Measurements from ENCODE around the gene PNP.

Gene PNP

GRCh38 chr14:20455355-20456300 lies 13.6 kb upstream of the PNP start:
- peak; percentile 71 to 72 for ATAC-seq

GRCh38 chr14:20456971-20457370 lies 12.2 kb upstream of the PNP start:
- ATAC-seq = no peak

DNA sequence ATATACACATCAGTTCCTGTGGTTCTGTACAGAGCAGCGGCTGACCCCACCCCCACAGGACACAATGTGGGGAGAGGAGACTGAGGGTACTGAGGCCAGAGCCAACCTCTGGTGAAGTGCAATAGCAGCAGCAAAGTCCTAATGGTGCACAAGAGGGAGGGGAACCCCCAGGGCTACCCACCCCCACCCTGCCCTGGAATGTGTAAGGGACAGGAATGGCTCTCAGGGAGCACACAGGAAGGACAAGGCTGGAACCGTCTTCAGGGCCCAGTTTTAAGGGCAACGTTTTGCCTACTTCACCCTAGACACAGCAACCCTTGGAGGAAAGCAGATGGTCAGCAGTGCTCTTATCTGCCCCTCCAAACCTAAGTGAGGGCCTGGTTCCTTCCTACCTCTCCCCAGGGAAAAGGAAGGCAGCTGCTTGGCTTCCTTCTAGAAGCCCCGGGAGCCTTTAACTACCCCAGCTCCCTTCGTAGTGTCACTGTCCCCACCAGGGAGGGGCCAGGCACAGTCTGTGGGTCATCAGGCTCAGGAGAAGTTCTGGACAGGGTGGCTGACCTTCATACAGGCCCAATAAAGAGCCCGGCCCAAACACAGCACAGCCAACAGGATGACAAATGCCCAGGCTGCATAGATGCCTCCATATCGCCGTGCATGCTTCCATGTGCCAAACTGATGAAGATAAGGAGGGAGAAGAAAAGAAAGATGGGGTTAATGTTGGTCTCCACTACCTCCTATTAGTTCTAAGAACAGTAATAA lies 11.0 kb upstream of the PNP start:
- ATAC-seq = no peak

DNA sequence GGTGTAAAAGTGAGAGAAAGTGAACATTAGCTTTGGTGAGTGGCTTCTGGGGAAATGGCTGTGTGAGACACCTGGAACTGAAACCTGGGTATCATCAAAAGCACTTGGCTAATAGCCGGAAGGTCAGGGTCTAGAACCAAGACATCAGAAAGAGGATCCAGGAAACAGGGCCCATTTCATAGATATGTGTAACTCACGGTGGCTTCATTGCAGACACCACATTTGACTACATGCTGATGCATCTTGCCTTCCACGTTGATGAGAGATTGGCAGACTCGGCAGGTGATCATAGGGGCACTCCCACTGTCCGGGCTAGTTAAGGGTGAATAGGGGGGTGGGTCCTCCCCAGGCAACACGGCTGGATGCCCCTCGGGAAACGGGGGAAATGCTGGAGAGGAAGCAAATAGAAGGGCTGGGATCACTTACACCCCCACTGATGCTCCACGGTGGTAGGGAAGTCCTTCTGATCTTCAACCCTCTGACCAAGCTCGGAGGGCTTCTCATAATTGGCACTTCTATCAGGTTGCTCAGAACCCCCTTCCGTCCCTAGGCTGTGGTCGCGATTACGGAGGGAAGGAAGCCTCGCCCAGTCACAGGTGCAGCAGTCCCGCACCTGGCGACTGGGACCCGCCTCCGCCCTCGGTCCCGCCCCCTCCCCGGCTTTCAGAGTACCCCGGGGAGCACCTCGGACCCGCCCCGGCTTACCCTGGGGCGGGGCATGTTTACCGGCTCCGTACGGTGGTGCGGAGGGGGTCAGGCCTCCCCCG lies 8.6 kb upstream of the PNP start:
- peak; percentile 0 to 2 for ATAC-seq

DNA sequence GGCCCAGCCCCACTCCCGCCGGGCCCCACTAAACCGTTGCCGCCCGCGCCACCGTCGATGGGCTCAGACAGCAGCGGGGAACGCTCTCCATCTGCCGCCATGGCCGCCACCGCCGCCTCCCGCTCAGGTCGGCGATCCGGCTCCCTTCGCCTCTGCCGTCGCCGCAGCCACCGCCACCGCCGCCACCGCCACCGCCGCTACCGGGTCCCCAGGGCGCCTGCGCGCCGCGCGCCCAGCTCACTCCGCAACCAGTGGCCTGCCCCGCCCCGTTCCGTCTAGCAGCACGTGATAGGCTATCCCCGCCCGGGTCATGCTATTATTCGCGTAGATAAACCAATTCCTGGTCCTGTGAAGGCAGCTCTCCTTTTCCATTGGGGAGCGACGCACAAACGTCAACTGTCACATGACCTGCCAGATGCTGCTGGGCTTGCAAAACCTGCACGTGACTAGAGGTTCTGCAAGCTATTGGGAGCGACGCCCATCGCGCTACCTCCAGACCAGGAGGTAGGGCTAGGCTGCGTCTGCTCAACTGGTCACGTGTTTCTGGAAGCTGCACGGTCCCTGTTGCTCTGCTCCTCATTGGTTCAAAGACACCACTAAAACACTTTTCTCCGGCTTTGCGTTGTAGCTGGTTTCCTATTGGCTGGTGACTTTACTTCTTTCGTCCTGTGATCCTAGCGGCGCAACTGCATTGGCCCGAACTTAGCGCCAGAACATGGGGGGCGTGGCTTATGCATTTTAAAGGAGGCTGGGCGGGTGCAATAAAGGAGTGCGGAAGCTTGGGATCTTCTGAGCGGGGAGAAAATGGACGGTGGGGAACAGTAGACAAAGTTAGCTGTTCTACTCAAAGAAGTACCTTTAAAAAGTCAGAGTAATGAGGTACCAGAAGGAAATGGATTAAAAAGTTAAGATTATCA lies 7.7 kb upstream of the PNP start, which contains the start of gene PIP4P1:
PIP4P1 (minus strand) TSS at position 210 of the 917 bp plus-strand sequence; CDS start at position 101, 109 bp downstream.
- ATAC-seq = peak; percentile 96 to 97

- no peak for ATAC-seq
These were observed 403 bp upstream of the PNP start for GRCh38 chr14:20468764-20469241.

- ATAC-seq = peak; percentile 79 to 82
These were observed 840 bp downstream of the PNP start for GRCh38 chr14:20469890-20470602.

GRCh38 chr14:20470603-20470901 lies 1.3 kb downstream of the PNP start:
- ATAC-seq = no peak

DNA sequence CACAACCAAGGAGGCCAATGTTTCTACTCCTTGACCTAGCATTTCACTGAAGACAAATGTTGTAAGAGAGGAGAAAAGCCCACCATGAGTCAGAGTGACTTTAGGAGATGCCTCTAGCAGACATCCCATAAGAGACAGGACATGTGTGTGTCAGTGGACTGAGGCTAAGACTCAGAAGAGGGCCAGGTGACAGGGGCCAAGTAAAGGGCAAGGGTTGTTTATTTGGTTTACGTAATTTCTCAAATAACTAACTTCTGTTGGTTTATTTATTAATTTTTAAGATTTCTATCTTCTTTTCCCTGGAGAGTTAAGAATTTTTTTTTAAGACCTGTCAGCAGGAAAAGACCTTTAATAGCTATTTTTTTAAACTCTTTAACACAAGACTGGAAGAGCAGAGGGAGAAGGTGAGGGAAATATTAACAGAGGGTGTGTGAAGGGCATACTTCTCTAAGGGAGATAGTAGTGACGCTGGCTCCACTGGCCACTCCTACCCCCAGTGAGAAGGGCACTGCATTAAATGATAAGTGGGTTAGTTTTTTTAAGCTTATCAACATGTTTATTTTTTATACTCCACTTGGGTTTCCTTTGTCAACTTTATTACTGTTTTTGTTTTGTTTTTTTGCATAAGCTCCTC lies 3.4 kb downstream of the PNP start:
- ATAC-seq = no peak

DNA sequence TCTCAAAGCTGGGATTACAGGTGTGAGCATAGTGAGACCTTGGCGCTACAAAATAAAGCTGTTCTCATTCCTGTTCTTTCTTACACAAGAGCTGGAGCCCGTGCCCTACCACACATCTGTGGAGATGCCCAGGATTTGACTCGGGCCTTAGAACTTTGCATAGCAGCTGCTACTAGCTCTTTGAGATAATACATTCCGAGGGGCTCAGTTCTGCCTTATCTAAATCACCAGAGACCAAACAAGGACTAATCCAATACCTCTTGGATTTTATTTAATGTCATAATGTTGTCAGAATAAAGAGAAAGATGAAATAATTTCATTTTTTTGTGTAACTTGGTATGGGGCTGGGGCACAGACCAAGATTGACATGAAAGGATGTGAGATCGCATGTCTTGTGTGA lies 7.6 kb downstream of the PNP start:
- ATAC-seq = peak in 1 of 2 donors; percentile 29

GRCh38 chr14:20477211-20477876 lies 8.1 kb downstream of the PNP start:
- peak; percentile 8 to 31 for ATAC-seq

DNA sequence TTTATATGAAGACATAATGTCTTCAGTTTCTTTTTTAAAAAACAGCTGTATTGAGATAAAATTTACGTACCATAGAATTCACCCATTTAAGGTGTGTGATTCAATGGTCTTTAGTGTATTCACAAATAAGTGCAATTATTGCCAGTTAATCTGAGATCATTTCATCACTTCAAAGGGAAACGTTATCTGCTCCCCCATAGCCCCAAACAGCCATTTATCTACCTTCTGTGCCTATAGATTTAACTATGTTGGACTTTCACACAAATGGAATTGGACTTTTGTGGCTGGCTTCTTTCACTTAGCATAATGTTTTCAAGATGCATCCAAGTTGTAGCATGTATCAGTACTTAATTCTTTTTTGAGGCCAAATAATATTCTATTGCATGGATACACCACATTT lies 9.7 kb downstream of the PNP start:
- no peak for ATAC-seq

DNA sequence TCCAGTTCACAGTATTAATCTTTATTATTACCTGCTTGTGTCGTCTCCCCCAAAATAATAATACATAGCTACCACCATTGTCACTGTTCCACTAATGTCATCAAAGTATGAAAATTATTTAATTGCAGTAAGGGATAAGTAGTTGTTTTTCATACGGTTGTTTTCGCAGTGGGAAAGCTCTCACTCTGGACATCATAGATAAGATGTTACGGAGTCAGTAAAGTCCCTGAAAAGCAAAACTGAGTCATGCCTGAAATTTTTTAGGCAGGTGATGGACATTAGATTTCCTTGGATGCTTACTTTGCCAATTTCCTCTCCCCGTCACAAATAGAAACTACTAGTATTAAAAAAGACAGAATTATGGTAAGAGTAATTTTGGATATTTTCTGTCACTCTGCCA lies 13.2 kb downstream of the PNP start:
- ATAC-seq = no peak

DNA sequence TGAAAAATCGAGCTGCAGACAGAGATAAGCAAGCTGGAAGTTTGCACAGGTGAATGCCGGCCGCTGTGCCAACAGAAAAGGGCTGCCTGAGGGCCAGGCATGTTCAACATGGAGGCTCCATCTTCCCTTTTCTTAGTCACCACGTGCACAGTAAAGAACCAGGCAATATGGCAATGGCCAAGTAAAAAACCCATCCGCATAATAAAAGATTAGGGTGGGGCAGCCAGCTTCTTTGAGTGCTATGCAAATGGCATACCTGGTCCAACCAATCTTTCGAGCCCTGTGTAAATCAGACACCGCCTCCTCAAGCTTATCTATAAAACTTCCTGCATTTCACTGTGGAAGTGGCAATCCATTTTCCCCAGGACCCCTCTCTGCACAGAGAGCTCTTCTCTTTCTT lies 16.7 kb downstream of the PNP start:
- ATAC-seq = no peak

DNA sequence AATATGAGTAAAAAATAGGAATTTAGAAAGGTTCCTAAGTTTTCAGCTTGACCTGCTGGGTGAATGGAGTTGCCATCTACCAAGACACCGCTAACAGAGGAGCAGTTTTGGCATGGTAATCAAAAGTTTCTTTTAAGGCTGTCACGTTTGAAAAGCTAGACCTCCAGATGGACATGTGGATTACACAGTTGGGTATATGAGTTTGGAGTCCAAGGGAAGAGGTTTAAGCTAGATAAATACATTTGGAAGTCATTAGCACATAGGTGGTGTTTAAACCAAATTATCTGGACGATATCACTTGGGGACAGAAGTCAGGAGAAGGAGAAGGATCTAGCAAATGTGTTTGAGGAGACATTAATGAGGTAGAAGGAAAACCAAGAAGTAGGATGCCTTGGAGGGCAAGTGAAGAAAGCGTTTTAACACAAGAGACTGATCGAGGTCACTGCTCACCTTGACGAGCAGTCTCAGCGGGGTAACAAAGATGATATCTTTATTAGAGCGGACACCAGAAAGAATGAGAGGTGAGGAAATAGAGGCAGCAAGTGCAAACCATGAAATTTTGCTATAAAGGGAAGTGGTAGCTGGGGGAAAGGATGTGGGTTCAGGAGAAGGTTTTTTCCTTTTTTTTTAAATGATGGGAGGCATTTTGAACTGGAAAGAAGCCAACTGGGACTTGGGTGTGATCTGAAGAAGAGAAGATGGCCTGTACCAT lies 17.6 kb downstream of the PNP start:
- no peak for ATAC-seq

DNA sequence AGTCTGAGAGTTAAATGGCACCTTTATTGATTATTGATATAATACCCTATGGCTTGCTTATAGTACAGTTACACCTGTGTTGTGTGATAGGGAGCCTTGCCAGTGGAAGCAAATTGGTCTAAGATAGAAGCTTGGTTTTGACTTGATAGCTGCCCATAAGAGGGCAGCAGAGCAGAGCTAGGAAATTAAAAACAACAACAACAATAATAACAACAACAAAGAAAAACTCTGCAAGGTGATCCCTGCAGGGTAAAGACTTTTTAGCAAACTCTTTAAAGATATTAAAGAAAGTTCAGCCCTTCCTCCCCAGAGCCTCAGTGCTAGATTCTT lies 18.2 kb downstream of the PNP start:
- ATAC-seq = no peak

- peak in 1 of 2 donors; percentile 38 for ATAC-seq
These were observed 20.1 kb downstream of the PNP start for GRCh38 chr14:20489093-20489994.

GRCh38 chr14:20490563-20490962 lies 21.4 kb downstream of the PNP start:
- no peak for ATAC-seq
